ENCODE data around the gene DQX1. TPM values are rescaled to one million over a fixed set of nuclear protein-coding genes. Genes with fewer than 3 reads are reported as not detected.

DQX1 gene
- total RNA-seq, 1 donor from 2014 or later = 0.32 TPM

DNA sequence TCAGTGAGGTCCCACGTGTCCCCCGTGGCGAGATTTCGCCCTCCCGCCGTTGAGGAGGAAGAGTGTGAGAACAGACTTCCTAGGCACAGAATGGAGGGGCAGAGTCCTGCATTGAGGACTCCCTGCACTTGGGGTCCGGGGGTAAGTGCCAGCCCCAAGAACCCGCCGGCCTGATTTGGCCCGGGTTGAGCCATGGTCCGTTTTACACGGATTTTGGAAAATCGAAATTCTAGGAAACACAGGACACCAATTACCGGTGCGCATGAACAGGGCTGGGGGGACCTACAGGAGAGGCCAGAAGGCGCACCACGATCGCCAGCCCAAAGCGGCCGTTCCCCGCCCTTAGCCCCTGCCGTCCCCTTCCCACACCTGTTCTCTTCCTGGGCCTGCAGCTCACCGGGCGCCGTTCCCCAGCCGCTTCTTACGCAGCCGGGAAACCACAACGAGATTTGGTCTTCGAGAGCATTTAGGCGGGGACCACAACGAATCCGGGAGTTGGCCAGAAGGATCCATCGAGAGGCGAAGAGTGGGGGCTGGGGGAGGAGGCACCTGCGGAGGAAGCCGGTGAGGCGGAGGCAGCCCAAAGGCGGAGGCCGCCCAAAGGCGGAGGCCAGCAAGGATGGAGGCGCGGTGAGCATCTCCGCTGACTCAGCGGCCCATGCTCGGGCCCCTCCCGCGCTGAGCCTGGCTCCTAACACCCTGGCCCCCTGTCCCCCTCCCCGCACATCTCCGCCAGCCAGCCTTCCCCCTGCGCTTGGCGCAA lies 12.2 kb downstream of the DQX1 start:
- Mint-ChIP-seq H3K9me3 (ENCODE audit: unreplicated experiment) (no peaks in the 10 kb centered on the region), H3K4me3 (ENCODE audit: unreplicated experiment) (no peak overlapping the region), H3K27ac (ENCODE audit: unreplicated experiment) (no peak overlapping the region), H3K27me3 (ENCODE audit: unreplicated experiment) (peaks cover 73% of the 10 kb centered on the region), H3K4me1 (ENCODE audit: unreplicated experiment) (peaks cover 11% of the 10 kb centered on the region), H3K36me3 (ENCODE audit: unreplicated experiment) (peaks cover 4% of the 10 kb centered on the region)
- DNase-seq (ENCODE audit: extremely low spot score, unreplicated experiment) = no peak
- TF ChIP-seq, protein P1, sequence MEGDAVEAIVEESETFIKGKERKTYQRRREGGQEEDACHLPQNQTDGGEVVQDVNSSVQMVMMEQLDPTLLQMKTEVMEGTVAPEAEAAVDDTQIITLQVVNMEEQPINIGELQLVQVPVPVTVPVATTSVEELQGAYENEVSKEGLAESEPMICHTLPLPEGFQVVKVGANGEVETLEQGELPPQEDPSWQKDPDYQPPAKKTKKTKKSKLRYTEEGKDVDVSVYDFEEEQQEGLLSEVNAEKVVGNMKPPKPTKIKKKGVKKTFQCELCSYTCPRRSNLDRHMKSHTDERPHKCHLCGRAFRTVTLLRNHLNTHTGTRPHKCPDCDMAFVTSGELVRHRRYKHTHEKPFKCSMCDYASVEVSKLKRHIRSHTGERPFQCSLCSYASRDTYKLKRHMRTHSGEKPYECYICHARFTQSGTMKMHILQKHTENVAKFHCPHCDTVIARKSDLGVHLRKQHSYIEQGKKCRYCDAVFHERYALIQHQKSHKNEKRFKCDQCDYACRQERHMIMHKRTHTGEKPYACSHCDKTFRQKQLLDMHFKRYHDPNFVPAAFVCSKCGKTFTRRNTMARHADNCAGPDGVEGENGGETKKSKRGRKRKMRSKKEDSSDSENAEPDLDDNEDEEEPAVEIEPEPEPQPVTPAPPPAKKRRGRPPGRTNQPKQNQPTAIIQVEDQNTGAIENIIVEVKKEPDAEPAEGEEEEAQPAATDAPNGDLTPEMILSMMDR (IDR thresholded peaks at IDR 0.05) = no peak

DNA sequence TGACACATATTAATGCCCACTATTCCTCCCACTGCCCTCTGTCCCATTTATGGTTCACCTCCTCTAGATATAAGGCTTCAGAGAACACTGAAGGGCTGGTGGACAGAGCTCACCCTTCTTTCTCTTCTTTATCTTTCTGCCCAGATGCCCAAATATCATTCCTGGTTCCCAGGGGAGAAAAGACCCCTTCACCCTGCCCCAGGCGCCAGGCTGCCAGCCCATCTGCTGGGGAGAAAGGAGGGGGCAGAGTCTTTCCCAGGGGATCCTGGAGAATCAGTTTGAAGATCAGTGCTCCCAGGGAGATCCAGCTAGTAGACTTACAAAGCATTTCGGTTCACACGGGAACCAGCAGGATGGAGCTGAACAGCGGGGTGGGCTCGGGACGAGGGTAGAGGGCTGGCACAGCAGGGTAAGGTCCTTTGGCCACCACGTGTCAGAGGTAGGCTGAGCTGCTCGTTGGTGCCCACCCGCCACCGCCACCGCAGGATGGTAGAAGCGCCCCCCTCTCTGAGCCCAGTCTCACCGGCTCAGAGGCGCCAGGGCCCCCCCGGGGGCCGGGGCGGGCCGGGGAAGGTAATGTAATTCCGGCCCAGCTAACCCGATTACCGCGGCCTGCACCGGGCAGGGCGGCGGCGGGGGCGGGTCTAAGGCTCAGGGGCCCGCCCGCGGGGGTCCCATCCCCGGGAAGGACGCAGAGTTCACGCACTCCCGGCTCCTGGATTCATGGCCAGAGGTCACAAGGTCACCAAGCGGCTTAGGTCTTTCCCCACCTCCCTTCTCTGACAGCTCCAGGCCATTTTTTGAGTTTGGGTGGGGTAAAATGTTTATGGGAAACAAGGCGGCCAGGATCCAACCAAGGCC lies 13.1 kb downstream of the DQX1 start:
- Mint-ChIP-seq H3K36me3 (ENCODE audit: unreplicated experiment) (peaks cover 4% of the 10 kb centered on the region), H3K4me3 (ENCODE audit: unreplicated experiment) (no peak overlapping the region), H3K27me3 (ENCODE audit: unreplicated experiment) (peaks cover 71% of the 10 kb centered on the region), H3K9me3 (ENCODE audit: unreplicated experiment) (no peaks in the 10 kb centered on the region), H3K27ac (ENCODE audit: unreplicated experiment) (no peak overlapping the region), H3K4me1 (ENCODE audit: unreplicated experiment) (peaks cover 19% of the 10 kb centered on the region)
- DNase-seq (ENCODE audit: extremely low spot score, unreplicated experiment) = no peak
- TF ChIP-seq, protein P1 (IDR thresholded peaks at IDR 0.05) = no peak

DNA sequence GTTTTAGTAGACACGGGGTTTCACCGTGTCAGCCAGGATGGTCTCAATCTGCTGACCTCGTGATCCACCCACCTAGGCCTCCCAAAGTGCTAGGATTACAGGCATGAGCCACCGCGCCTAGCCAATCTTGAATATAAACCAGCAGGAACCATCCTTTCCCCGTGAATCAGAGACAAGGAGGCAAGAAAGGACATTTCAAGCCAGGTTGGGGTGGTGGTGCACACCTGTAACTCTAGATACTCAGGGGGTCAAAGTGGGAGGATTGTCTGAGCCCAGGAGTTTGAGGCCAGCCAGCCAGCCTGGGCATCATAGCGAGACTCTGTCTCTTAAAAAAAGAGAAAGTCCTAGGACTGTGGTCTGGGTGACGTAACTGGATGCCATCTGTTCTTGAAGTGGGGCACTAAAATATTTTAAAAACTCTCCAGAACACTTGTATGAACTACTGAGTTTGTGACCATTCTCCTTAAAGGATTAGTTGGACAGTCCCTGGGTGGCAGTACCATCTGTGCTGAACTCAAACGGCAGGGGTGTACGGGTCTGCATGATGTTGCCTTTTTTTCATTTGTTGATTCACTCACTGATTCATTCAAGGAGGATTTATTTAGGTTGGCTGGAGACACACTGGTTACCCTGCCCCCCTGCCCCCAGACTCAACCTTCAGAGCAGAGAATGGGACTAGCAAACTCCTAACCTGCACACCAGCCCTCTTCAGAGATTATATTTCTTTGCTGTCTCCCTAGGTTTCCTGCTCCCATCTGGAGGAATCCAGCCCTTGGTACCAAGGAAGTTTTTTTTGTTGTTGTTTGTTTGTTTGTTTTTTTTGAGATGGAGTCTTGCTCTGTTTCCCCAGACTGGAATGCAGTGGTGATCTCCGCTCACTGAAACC lies 14.7 kb downstream of the DQX1 start:
- DNase-seq (ENCODE audit: extremely low spot score, unreplicated experiment) = no peak
- Mint-ChIP-seq H3K4me3 (ENCODE audit: unreplicated experiment) (no peak overlapping the region), H3K27ac (ENCODE audit: unreplicated experiment) (no peak overlapping the region), H3K4me1 (ENCODE audit: unreplicated experiment) (peaks cover 27% of the 10 kb centered on the region), H3K9me3 (ENCODE audit: unreplicated experiment) (no peaks in the 10 kb centered on the region), H3K27me3 (ENCODE audit: unreplicated experiment) (peaks cover 56% of the 10 kb centered on the region), H3K36me3 (ENCODE audit: unreplicated experiment) (peaks cover 8% of the 10 kb centered on the region)
- TF ChIP-seq, protein P1 (IDR thresholded peaks at IDR 0.05) = no peak

DNA sequence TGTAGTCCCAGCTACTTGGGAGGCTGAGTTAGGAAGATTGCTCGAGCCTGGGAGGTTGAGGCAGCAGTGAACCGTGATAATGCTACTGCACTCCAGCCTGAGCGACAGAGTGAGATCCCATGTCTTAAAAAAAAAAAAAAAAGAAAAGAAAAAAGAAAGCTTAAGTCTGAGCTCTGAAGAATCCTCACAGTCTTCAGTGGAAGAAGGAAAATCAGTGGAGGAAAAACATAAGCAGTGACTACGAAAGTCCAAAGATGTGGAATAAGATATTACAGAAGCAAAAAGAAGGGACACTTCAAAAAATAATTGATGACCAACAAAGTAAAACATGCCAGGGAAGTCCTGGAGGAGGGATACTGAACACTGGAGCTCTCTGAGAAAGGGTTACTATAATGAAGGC lies 15.8 kb downstream of the DQX1 start:
- DNase-seq (ENCODE audit: extremely low spot score, unreplicated experiment) = no peak
- Mint-ChIP-seq H3K4me1 (ENCODE audit: unreplicated experiment) (peaks cover 35% of the 10 kb centered on the region), H3K9me3 (ENCODE audit: unreplicated experiment) (no peaks in the 10 kb centered on the region), H3K27ac (ENCODE audit: unreplicated experiment) (no peak overlapping the region), H3K27me3 (ENCODE audit: unreplicated experiment) (peaks cover 50% of the 10 kb centered on the region), H3K36me3 (ENCODE audit: unreplicated experiment) (peaks cover 9% of the 10 kb centered on the region), H3K4me3 (ENCODE audit: unreplicated experiment) (no peak overlapping the region)
- TF ChIP-seq, protein P1 (IDR thresholded peaks at IDR 0.05) = no peak
